GM12891 (cell line): ENCODE measurements around the gene DKC1.

Experiments
- DNase-seq: peaks from one replicate; pipeline ENCODE4 v3.0.0; 2011; ENCODE audit warnings: low spot score; ENCODE audit not compliant: insufficient read length
- FAIRE-seq: peaks from 2 replicates; lab custom pipeline; 2011; peaks lifted over from hg19 to GRCh38; lab: Jason Lieb, UNC
- PAX5 ChIP-seq: IDR thresholded peaks from 2 replicates; pipeline ENCODE4 v1.6.1; 2011; ENCODE audit warnings: low read length, moderate library complexity, mild to moderate bottlenecking; ENCODE audit not compliant: insufficient read depth, severe bottlenecking
- POLR2A ChIP-seq: IDR thresholded peaks from 2 replicates; pipeline ENCODE4 v1.6.1; 2011; ENCODE audit warnings: low read depth, low read length, control low read depth
- POLR2AphosphoS5 ChIP-seq: IDR thresholded peaks from 2 replicates; pipeline ENCODE4 v1.6.1; 2011; ENCODE audit warnings: low read depth, low read length, control low read depth
- POU2F2 ChIP-seq: IDR thresholded peaks from 2 replicates; pipeline ENCODE4 v1.6.1; 2011; ENCODE audit warnings: low read depth, mild to moderate bottlenecking, control low read depth, low read length, moderate library complexity
- SPI1 ChIP-seq: IDR thresholded peaks from 2 replicates; pipeline ENCODE4 v1.6.1; 2011; ENCODE audit warnings: low read depth, low read length, control low read depth
- TAF1 ChIP-seq: IDR thresholded peaks from 2 replicates; pipeline ENCODE4 v1.6.1; 2011; ENCODE audit warnings: low read depth, low read length, control low read depth

DKC1 gene

GRCh38 chrX:154734061-154734781 is 28.4 kb upstream of the DKC1 start:
- DNase-seq (no peak), FAIRE-seq (peak; percentile 33)
- TF ChIP-seq PAX5 (no peak), POLR2AphosphoS5 (no peak), TAF1 (no peak), SPI1 (no peak), POLR2A (no peak), POU2F2 (no peak)

- FAIRE-seq (no peak), DNase-seq (no peak)
- TF ChIP-seq SPI1 (no peak), POLR2AphosphoS5 (no peak), POLR2A (no peak), POU2F2 (no peak), PAX5 (no peak), TAF1 (no peak)
These were observed 26.8 kb upstream of the DKC1 start for GRCh38 chrX:154735695-154736393.

- no peak for FAIRE-seq
- TF ChIP-seq POLR2AphosphoS5: no peak
- TF ChIP-seq TAF1: no peak
- no peak for TF ChIP-seq PAX5
- TF ChIP-seq POLR2A: no peak
- no peak for TF ChIP-seq POU2F2
- TF ChIP-seq SPI1: no peak
- DNase-seq: no peak
These were observed 25.5 kb upstream of the DKC1 start for GRCh38 chrX:154737136-154737535.

GRCh38 chrX:154738011-154738738 is 24.5 kb upstream of the DKC1 start:
- FAIRE-seq (peak; percentile 88), DNase-seq (no peak)
- no peak for TF ChIP-seq SPI1
- no peak for TF ChIP-seq POU2F2
- no peak for TF ChIP-seq POLR2A
- no peak for TF ChIP-seq TAF1
- no peak for TF ChIP-seq PAX5
- no peak for TF ChIP-seq POLR2AphosphoS5

GRCh38 chrX:154739952-154740465 is 22.7 kb upstream of the DKC1 start:
- no peak for FAIRE-seq
- no peak for TF ChIP-seq POU2F2
- TF ChIP-seq POLR2A: no peak
- TF ChIP-seq TAF1: no peak
- no peak for TF ChIP-seq POLR2AphosphoS5
- TF ChIP-seq SPI1: no peak
- no peak for TF ChIP-seq PAX5
- DNase-seq: no peak

- no peak for DNase-seq
- TF ChIP-seq TAF1 (no peak), POLR2AphosphoS5 (no peak), POU2F2 (no peak), PAX5 (no peak), POLR2A (no peak), SPI1 (no peak)
- FAIRE-seq: peak; percentile 45
These were observed 20.1 kb upstream of the DKC1 start for GRCh38 chrX:154742613-154743012.

- no peak for TF ChIP-seq TAF1
- no peak for TF ChIP-seq POU2F2
- no peak for TF ChIP-seq PAX5
- TF ChIP-seq POLR2AphosphoS5: no peak
- TF ChIP-seq SPI1: no peak
- TF ChIP-seq POLR2A: no peak
- FAIRE-seq (peak; percentile 80), DNase-seq (no peak)
These were observed 13.8 kb upstream of the DKC1 start for GRCh38 chrX:154748712-154749339.

- DNase-seq (no peak), FAIRE-seq (peak; percentile 74)
- TF ChIP-seq TAF1: no peak
- TF ChIP-seq PAX5: no peak
These were observed 12.8 kb upstream of the DKC1 start for GRCh38 chrX:154749856-154750255.
